GM19023 (cell line): ENCODE data around the gene TXNRD1.
"Not testable (repeated sequence)": the region's sequence is repeated elsewhere in the genome, so short reads cannot be mapped to it uniquely, and the experiment has no call there.

ENCODE experiments used
- ATAC-seq: cut with Tn5 transposase; IDR thresholded peaks from one replicate; pipeline ENCODE4 v1.9.1; 2021; ENCODE audit warnings: mild to moderate bottlenecking, moderate library complexity; ENCODE audit not compliant: unreplicated experiment

TXNRD1 gene

GRCh38 chr12:104190641-104191176 is 24.9 kb upstream of the TXNRD1 start:
- ATAC-seq, result no peak

GRCh38 chr12:104197264-104197663 is 18.3 kb upstream of the TXNRD1 start:
- no peak for ATAC-seq

- no peak for ATAC-seq
These were observed 15.6 kb upstream of the TXNRD1 start for GRCh38 chr12:104199964-104200363.

GRCh38 chr12:104201238-104202001 is 14.2 kb upstream of the TXNRD1 start:
- no peak for ATAC-seq

GRCh38 chr12:104204690-104205480 is 10.7 kb upstream of the TXNRD1 start:
- no peak for ATAC-seq

- no peak for ATAC-seq
These were observed 8.0 kb upstream of the TXNRD1 start for GRCh38 chr12:104207416-104208205.

GRCh38 chr12:104212516-104212915 is 3.1 kb upstream of the TXNRD1 start:
- ATAC-seq, result no peak

GRCh38 chr12:104213952-104214351 is 1.6 kb upstream of the TXNRD1 start:
- no peak for ATAC-seq

- no peak for ATAC-seq
These were observed 944 bp downstream of the TXNRD1 start for GRCh38 chr12:104216521-104216924.

- ATAC-seq, result not testable (repeated sequence)
These were observed 2.9 kb downstream of the TXNRD1 start for GRCh38 chr12:104218506-104218905.

GRCh38 chr12:104218935-104219334 is 3.4 kb downstream of the TXNRD1 start:
- no peak for ATAC-seq

- ATAC-seq, result no peak
These were observed 3.8 kb downstream of the TXNRD1 start for GRCh38 chr12:104219361-104219892.

GRCh38 chr12:104219908-104220404 is 4.4 kb downstream of the TXNRD1 start:
- ATAC-seq, result no peak

GRCh38 chr12:104220931-104221330 is 5.4 kb downstream of the TXNRD1 start:
- ATAC-seq, result no peak

- ATAC-seq, result no peak
These were observed 7.4 kb downstream of the TXNRD1 start for GRCh38 chr12:104222976-104223375.

- ATAC-seq, result no peak
These were observed 8.1 kb downstream of the TXNRD1 start for GRCh38 chr12:104223712-104224111.

- no peak for ATAC-seq
These were observed 11.1 kb downstream of the TXNRD1 start for GRCh38 chr12:104226672-104227071.

GRCh38 chr12:104230304-104231095 is 14.9 kb downstream of the TXNRD1 start:
- no peak for ATAC-seq

- no peak for ATAC-seq
These were observed 17.2 kb downstream of the TXNRD1 start for GRCh38 chr12:104232609-104233280.
